WTC11 (cell line): Measurements from ENCODE around the gene EFHD1. TPM values are rescaled to one million over a fixed set of nuclear protein-coding genes. Genes with fewer than 3 reads are reported as not detected.

Experiments
- ATAC-seq: fragments of 200-7000 bp; cut with Tn5 transposase; 2 replicates; pipeline ENCODE4 v1.10.0; 2021; ENCODE audit warnings: mild to moderate bottlenecking, moderate library complexity
- CTCF ChIA-PET: fragments of 300-600 bp; sonication (Branson Sonifier 250); formaldehyde crosslinking; loops from one replicate; lab custom pipeline; 2021; ENCODE audit warnings: antibody characterized with exemption; lab: Charles Lee
- POLR2A ChIA-PET: fragments of 350-600 bp; sonication (Branson Sonifier 250); formaldehyde crosslinking; loops from one replicate; lab custom pipeline; 2021; ENCODE audit warnings: antibody characterized with exemption; lab: Charles Lee
- DNase-seq: peaks from one replicate; pipeline ENCODE4 v3.0.0; 2021; ENCODE audit warnings: low spot score
- H3K27ac Mint-ChIP-seq: 2 replicates; pipeline ENCODE4 v1.8.0; 2021; ENCODE audit warnings: mixed read lengths
- H3K27me3 Mint-ChIP-seq: 2 replicates; pipeline ENCODE4 v1.8.0; 2021; ENCODE audit warnings: low read depth, mild to moderate bottlenecking, moderate library complexity, mixed read lengths
- H3K36me3 Mint-ChIP-seq: 2 replicates; pipeline ENCODE4 v1.8.0; 2021; ENCODE audit warnings: mixed read lengths
- H3K4me1 Mint-ChIP-seq: 2 replicates; pipeline ENCODE4 v1.8.0; 2022; ENCODE audit warnings: mixed read lengths
- H3K4me3 Mint-ChIP-seq: 2 replicates; pipeline ENCODE4 v1.8.0; 2021; ENCODE audit warnings: mild to moderate bottlenecking, moderate library complexity, mixed read lengths
- H3K9me3 Mint-ChIP-seq: 2 replicates; pipeline ENCODE4 v1.8.0; 2021; ENCODE audit warnings: mixed read lengths
- CREM ChIP-seq: sonication (generic); formaldehyde crosslinking; IDR thresholded peaks from 2 replicates; pipeline ENCODE4 v1.8.1; 2022; ENCODE audit warnings: mild to moderate bottlenecking, missing genetic modification reagents, moderate library complexity
- CTCF ChIP-seq: fragments of 200-600 bp; IDR thresholded peaks from 2 replicates; pipeline ENCODE4 v1.8.0; 2022; ENCODE audit warnings: antibody characterized with exemption
- E2F1 ChIP-seq: sonication (generic); formaldehyde crosslinking; IDR thresholded peaks from 2 replicates; pipeline ENCODE4 v1.8.0; 2022; ENCODE audit warnings: mild to moderate bottlenecking, missing genetic modification reagents
- FOXK1 ChIP-seq: sonication (generic); formaldehyde crosslinking; IDR thresholded peaks from 2 replicates; pipeline ENCODE4 v1.8.0; 2022; ENCODE audit warnings: mild to moderate bottlenecking, moderate library complexity, missing genetic modification reagents
- JAZF1 ChIP-seq: fragments of 250-450 bp; sonication (Bioruptor Pico); IDR thresholded peaks from 2 replicates; pipeline ENCODE4 v1.9.0; 2021; ENCODE audit warnings: moderate library complexity, mild to moderate bottlenecking, inconsistent platforms
- MLX ChIP-seq: sonication (generic); formaldehyde crosslinking; IDR thresholded peaks from 2 replicates; pipeline ENCODE4 v1.8.1; 2023; ENCODE audit warnings: mild to moderate bottlenecking, missing genetic modification reagents, moderate library complexity
- MYBL2 ChIP-seq: sonication (generic); formaldehyde crosslinking; IDR thresholded peaks from 2 replicates; pipeline ENCODE4 v1.8.1; 2023; ENCODE audit warnings: mild to moderate bottlenecking, moderate library complexity, missing genetic modification reagents
- OVOL2 ChIP-seq: fragments of 250-450 bp; sonication (Bioruptor Pico); IDR thresholded peaks from 2 replicates; pipeline ENCODE4 v1.9.0; 2021; ENCODE audit warnings: mild to moderate bottlenecking, borderline replicate concordance
- PRRX2 ChIP-seq: fragments of 250-450 bp; sonication (Bioruptor Pico); IDR thresholded peaks from 2 replicates; pipeline ENCODE4 v1.8.0; 2021; ENCODE audit warnings: mild to moderate bottlenecking
- USF1 ChIP-seq: sonication (generic); formaldehyde crosslinking; IDR thresholded peaks from 2 replicates; pipeline ENCODE4 v1.8.0; 2022; ENCODE audit warnings: mild to moderate bottlenecking, missing genetic modification reagents
- ZBTB21 ChIP-seq: sonication (generic); formaldehyde crosslinking; IDR thresholded peaks from 2 replicates; pipeline ENCODE4 v1.8.1; 2023; ENCODE audit warnings: mild to moderate bottlenecking, missing genetic modification reagents, borderline replicate concordance
- ZNF396 ChIP-seq: fragments of 250-450 bp; sonication (Bioruptor Pico); IDR thresholded peaks from 2 replicates; pipeline ENCODE4 v1.8.0; 2021; ENCODE audit warnings: mild to moderate bottlenecking, moderate library complexity, borderline replicate concordance
- ZNF423 ChIP-seq: fragments of 250-450 bp; sonication (Bioruptor Pico); IDR thresholded peaks from 2 replicates; pipeline ENCODE4 v2.1.2; 2022; ENCODE audit warnings: mild to moderate bottlenecking, moderate library complexity
- ZNF425 ChIP-seq: fragments of 250-450 bp; sonication (Bioruptor Pico); conservative IDR thresholded peaks from 2 replicates; pipeline ENCODE4 v1.9.0; 2021; ENCODE audit warnings: mild to moderate bottlenecking
- total RNA-seq: library from RNA; stranded (reverse); gene quantifications from 3 replicates; pipeline ENCODE4 v1.2.3, GENCODE V29; 2021
- TF ChIP-seq, protein P1 (sequence below): sonication (generic); formaldehyde crosslinking; IDR thresholded peaks from 2 replicates; pipeline ENCODE4 v1.8.1; 2022; ENCODE audit warnings: missing genetic modification reagents, borderline replicate concordance
- TF ChIP-seq, protein P2 (sequence below): sonication (generic); formaldehyde crosslinking; IDR thresholded peaks from 2 replicates; pipeline ENCODE4 v1.8.0; 2023; ENCODE audit warnings: missing genetic modification reagents, mild to moderate bottlenecking, borderline replicate concordance
- TF ChIP-seq, protein P3 (sequence below): sonication (generic); formaldehyde crosslinking; IDR thresholded peaks from 2 replicates; pipeline ENCODE4 v1.8.0; 2023; ENCODE audit warnings: mild to moderate bottlenecking, missing genetic modification reagents

EFHD1 gene
- total RNA-seq, 1 experiment from 2014 or later, result 6.1 TPM

DNA sequence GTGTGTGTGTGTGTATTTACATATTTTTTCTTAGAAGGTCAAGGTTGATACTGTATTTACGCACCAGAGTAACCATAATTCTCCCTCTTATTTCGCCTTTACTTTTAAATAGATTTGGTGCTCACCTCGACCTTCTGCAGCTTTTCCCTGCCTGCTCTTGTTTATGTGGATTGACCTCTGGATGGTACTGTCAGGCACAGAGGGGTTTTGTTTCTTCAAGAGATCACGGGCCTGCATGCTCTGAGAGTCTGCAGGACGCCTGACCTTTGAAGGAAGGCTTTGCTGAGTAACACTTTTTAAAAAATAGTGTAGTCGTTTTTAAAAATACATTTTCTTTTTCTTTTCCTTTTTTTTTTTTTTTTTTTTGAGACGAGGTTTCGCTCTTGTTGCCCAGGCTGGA, 18.1 kb upstream of the EFHD1 start:
- Mint-ChIP-seq H3K9me3 (no peaks in the 10 kb centered on the region), H3K27me3 (no peaks in the 10 kb centered on the region), H3K27ac (no peak overlapping the region), H3K36me3 (no peaks in the 10 kb centered on the region), H3K4me1 (no peaks in the 10 kb centered on the region), H3K4me3 (no peak overlapping the region)
- TF ChIP-seq CTCF, result no peak
- TF ChIP-seq JAZF1 (CRISPR knock-in tag), result no peak
- no peak for TF ChIP-seq ZNF425 (CRISPR knock-in tag)
- no peak for TF ChIP-seq MLX (CRISPR knock-in tag)
- TF ChIP-seq, protein P1, sequence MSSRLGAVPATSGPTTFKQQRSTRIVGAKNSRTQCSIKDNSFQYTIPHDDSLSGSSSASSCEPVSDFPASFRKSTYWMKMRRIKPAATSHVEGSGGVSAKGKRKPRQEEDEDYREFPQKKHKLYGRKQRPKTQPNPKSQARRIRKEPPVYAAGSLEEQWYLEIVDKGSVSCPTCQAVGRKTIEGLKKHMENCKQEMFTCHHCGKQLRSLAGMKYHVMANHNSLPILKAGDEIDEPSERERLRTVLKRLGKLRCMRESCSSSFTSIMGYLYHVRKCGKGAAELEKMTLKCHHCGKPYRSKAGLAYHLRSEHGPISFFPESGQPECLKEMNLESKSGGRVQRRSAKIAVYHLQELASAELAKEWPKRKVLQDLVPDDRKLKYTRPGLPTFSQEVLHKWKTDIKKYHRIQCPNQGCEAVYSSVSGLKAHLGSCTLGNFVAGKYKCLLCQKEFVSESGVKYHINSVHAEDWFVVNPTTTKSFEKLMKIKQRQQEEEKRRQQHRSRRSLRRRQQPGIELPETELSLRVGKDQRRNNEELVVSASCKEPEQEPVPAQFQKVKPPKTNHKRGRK (CRISPR knock-in tag), result no peak
- no peak for TF ChIP-seq MYBL2 (CRISPR knock-in tag)
- no peak for TF ChIP-seq PRRX2 (CRISPR knock-in tag)
- TF ChIP-seq FOXK1 (CRISPR knock-in tag), result no peak
- TF ChIP-seq ZBTB21 (CRISPR knock-in tag), result no peak
- no peak for TF ChIP-seq CREM (CRISPR knock-in tag)
- TF ChIP-seq ZNF396 (CRISPR knock-in tag), result no peak
- TF ChIP-seq OVOL2, result no peak
- TF ChIP-seq, protein P2, sequence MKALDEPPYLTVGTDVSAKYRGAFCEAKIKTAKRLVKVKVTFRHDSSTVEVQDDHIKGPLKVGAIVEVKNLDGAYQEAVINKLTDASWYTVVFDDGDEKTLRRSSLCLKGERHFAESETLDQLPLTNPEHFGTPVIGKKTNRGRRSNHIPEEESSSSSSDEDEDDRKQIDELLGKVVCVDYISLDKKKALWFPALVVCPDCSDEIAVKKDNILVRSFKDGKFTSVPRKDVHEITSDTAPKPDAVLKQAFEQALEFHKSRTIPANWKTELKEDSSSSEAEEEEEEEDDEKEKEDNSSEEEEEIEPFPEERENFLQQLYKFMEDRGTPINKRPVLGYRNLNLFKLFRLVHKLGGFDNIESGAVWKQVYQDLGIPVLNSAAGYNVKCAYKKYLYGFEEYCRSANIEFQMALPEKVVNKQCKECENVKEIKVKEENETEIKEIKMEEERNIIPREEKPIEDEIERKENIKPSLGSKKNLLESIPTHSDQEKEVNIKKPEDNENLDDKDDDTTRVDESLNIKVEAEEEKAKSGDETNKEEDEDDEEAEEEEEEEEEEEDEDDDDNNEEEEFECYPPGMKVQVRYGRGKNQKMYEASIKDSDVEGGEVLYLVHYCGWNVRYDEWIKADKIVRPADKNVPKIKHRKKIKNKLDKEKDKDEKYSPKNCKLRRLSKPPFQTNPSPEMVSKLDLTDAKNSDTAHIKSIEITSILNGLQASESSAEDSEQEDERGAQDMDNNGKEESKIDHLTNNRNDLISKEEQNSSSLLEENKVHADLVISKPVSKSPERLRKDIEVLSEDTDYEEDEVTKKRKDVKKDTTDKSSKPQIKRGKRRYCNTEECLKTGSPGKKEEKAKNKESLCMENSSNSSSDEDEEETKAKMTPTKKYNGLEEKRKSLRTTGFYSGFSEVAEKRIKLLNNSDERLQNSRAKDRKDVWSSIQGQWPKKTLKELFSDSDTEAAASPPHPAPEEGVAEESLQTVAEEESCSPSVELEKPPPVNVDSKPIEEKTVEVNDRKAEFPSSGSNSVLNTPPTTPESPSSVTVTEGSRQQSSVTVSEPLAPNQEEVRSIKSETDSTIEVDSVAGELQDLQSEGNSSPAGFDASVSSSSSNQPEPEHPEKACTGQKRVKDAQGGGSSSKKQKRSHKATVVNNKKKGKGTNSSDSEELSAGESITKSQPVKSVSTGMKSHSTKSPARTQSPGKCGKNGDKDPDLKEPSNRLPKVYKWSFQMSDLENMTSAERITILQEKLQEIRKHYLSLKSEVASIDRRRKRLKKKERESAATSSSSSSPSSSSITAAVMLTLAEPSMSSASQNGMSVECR, result no peak
- TF ChIP-seq ZNF423 (CRISPR knock-in tag), result no peak
- no peak for TF ChIP-seq E2F1 (CRISPR knock-in tag)
- TF ChIP-seq, protein P3, sequence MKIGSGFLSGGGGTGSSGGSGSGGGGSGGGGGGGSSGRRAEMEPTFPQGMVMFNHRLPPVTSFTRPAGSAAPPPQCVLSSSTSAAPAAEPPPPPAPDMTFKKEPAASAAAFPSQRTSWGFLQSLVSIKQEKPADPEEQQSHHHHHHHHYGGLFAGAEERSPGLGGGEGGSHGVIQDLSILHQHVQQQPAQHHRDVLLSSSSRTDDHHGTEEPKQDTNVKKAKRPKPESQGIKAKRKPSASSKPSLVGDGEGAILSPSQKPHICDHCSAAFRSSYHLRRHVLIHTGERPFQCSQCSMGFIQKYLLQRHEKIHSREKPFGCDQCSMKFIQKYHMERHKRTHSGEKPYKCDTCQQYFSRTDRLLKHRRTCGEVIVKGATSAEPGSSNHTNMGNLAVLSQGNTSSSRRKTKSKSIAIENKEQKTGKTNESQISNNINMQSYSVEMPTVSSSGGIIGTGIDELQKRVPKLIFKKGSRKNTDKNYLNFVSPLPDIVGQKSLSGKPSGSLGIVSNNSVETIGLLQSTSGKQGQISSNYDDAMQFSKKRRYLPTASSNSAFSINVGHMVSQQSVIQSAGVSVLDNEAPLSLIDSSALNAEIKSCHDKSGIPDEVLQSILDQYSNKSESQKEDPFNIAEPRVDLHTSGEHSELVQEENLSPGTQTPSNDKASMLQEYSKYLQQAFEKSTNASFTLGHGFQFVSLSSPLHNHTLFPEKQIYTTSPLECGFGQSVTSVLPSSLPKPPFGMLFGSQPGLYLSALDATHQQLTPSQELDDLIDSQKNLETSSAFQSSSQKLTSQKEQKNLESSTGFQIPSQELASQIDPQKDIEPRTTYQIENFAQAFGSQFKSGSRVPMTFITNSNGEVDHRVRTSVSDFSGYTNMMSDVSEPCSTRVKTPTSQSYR (CRISPR knock-in tag), result no peak
- no peak for TF ChIP-seq USF1 (CRISPR knock-in tag)
- ChIA-PET POLR2A (no interaction called here), CTCF (no interaction called here)
- DNase-seq, result no peak
- ATAC-seq, result no peak
